Lower lobe of right lung (tissue), 2 donors: ENCODE data around the gene METTL25. TPM values are rescaled to one million over a fixed set of nuclear protein-coding genes. Genes with fewer than 3 reads are reported as not detected.

Experiments used
- ATAC-seq, 2 donors: fragments of 200-7000 bp; cut with Tn5 transposase; one replicate each; pipeline ENCODE4 v1.9.1; 2020 to 2022; ENCODE audit warnings: mild to moderate bottlenecking in 2 of 2, moderate library complexity in 2 of 2
- DNase-seq: peaks from one replicate; pipeline ENCODE4 v3.0.0-alpha.2; 2020
- H3K27ac ChIP-seq: fragments of 200-600 bp; one replicate; pipeline ENCODE4 v1.8.0; 2022
- H3K27me3 ChIP-seq: fragments of 200-600 bp; one replicate; pipeline ENCODE4 v1.8.0; 2022; ENCODE audit warnings: low read depth
- H3K36me3 ChIP-seq: fragments of 200-600 bp; one replicate; pipeline ENCODE4 v1.8.0; 2022; ENCODE audit warnings: mild to moderate bottlenecking
- H3K4me1 ChIP-seq: fragments of 200-600 bp; one replicate; pipeline ENCODE4 v1.8.0; 2022
- H3K4me3 ChIP-seq: fragments of 200-600 bp; one replicate; pipeline ENCODE4 v1.8.0; 2022; ENCODE audit warnings: mild to moderate bottlenecking
- H3K9me3 ChIP-seq: fragments of 200-600 bp; one replicate; pipeline ENCODE4 v1.8.0; 2022
- intact Hi-C: fragments of 100-400 bp; cut with DNase I; formaldehyde crosslinking; loops from one replicate; pipeline ENCODE4 v1.11.0; 2022
- total RNA-seq: library from RNA; stranded (reverse); fragmentation: NEBNext Ultra II Directional; extraction: Animal tissue kit (Norgen Biotek cat#: 25700); gene quantifications from one replicate; pipeline ENCODE4 v1.2.1, GENCODE V29; 2021
- TF ChIP-seq, protein P1 (sequence below): fragments of 200-600 bp; IDR thresholded peaks from one replicate; pipeline ENCODE4 v1.8.0; 2022; ENCODE audit warnings: antibody characterized with exemption, mild to moderate bottlenecking
- donor health status: DM: no; HTN: yes; CAD: no; lungs with severe emphysema.

Gene METTL25
- total RNA-seq, 1 donor from 2014 or later: 15.7 TPM

GRCh38 chr12:82327861-82328260 is 30.5 kb upstream of the METTL25 start:
- Histone ChIP-seq H3K27me3 (no peaks in the 10 kb centered on the region), H3K4me1 (no peaks in the 10 kb centered on the region), H3K4me3 (no peak overlapping the region), H3K36me3 (no peaks in the 10 kb centered on the region), H3K27ac (no peak overlapping the region), H3K9me3 (no peaks in the 10 kb centered on the region)
- DNase-seq (no peak), ATAC-seq (no peak)
- TF ChIP-seq, protein P1, sequence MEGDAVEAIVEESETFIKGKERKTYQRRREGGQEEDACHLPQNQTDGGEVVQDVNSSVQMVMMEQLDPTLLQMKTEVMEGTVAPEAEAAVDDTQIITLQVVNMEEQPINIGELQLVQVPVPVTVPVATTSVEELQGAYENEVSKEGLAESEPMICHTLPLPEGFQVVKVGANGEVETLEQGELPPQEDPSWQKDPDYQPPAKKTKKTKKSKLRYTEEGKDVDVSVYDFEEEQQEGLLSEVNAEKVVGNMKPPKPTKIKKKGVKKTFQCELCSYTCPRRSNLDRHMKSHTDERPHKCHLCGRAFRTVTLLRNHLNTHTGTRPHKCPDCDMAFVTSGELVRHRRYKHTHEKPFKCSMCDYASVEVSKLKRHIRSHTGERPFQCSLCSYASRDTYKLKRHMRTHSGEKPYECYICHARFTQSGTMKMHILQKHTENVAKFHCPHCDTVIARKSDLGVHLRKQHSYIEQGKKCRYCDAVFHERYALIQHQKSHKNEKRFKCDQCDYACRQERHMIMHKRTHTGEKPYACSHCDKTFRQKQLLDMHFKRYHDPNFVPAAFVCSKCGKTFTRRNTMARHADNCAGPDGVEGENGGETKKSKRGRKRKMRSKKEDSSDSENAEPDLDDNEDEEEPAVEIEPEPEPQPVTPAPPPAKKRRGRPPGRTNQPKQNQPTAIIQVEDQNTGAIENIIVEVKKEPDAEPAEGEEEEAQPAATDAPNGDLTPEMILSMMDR: no peak
- intact Hi-C loops: loop anchor here (10.0 kb wide), 1 partner anchor 683 kb away; no protein-coding TSS in a partner anchor

- TF ChIP-seq, protein P1: no peak
- intact Hi-C loops: loop anchor here (10.0 kb wide), 1 partner anchor 685 kb away; no protein-coding TSS in a partner anchor
- Histone ChIP-seq H3K27me3 (no peaks in the 10 kb centered on the region), H3K27ac (no peak overlapping the region), H3K9me3 (no peaks in the 10 kb centered on the region), H3K36me3 (no peaks in the 10 kb centered on the region), H3K4me1 (no peaks in the 10 kb centered on the region), H3K4me3 (no peak overlapping the region)
- DNase-seq (no peak), ATAC-seq (no peak)
Measured at GRCh38 chr12:82329508-82329907, 28.8 kb upstream of the METTL25 start.

DNA sequence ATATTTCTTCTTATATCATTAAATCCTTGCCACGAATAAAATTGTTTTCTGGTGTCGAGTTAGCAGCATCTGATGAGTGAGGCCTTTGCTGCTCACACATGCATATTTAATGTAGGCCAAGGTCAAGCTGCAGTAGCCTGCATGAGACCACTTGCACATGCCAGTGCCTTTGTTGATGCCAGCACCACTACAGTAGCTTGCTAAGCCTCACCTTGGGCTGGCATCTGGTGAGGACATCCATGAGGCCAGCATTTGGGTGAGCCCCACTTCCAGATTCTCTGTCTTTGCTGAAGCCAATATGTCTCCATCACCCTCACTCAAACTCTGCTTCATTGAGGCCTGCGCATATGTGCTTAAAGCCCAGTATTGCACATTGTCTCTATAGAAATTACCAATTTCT is 8.2 kb upstream of the METTL25 start:
- Histone ChIP-seq H3K27ac (no peak overlapping the region), H3K9me3 (no peaks in the 10 kb centered on the region), H3K4me1 (no peaks in the 10 kb centered on the region), H3K4me3 (no peak overlapping the region), H3K36me3 (peaks cover 71% of the 10 kb centered on the region), H3K27me3 (no peaks in the 10 kb centered on the region)
- intact Hi-C loops: no loop called here
- DNase-seq: no peak
- no peak for ATAC-seq
- TF ChIP-seq, protein P1: no peak

- DNase-seq: no peak
- Histone ChIP-seq H3K27ac (no peak overlapping the region), H3K4me3 (no peak overlapping the region), H3K9me3 (no peaks in the 10 kb centered on the region), H3K27me3 (no peaks in the 10 kb centered on the region), H3K36me3 (peaks cover 83% of the 10 kb centered on the region), H3K4me1 (peaks cover 3% of the 10 kb centered on the region)
- intact Hi-C loops: no loop called here
- no peak for ATAC-seq
- TF ChIP-seq, protein P1: no peak
Measured at GRCh38 chr12:82351390-82351789, 6.9 kb upstream of the METTL25 start.

- DNase-seq: no peak
- H3K27ac ChIP-seq: peak overlapping the region; percentile 96
- H3K9me3 ChIP-seq: no peaks in the 10 kb centered on the region
- H3K4me3 ChIP-seq: peak overlapping the region; percentile 85
- no peaks in the 10 kb centered on the region for H3K27me3 ChIP-seq
- no peak for ATAC-seq
- intact Hi-C loops: no loop called here
- peaks cover 27% of the 10 kb centered on the region for H3K4me1 ChIP-seq
- TF ChIP-seq, protein P1: no peak
- H3K36me3 ChIP-seq: peaks cover 46% of the 10 kb centered on the region
Measured at GRCh38 chr12:82357340-82357739, 989 bp upstream of the METTL25 start.

DNA sequence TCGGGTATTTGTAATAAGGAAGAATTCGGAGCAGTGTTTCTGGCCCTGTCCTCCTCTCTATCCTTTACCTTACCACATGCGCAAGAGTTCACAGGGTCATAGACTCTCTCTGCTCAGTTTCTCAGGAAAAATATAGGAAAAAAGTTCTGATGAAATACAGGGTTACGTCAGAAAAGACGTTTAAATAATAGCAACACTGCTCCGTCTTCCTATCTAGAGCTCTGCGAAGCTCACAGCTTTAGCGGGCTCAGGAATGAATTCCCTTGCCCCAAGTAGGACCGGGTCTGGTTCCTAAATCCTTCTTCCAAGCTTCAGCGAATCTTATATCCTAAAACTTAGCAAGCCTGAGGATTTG is 507 bp upstream of the METTL25 start:
- Histone ChIP-seq H3K27me3 (no peaks in the 10 kb centered on the region), H3K36me3 (peaks cover 41% of the 10 kb centered on the region), H3K4me1 (peaks cover 27% of the 10 kb centered on the region), H3K27ac (peak overlapping the region; percentile 96), H3K9me3 (no peaks in the 10 kb centered on the region), H3K4me3 (peak overlapping the region; percentile 85)
- intact Hi-C loops: no loop called here
- DNase-seq (no peak), ATAC-seq (no peak)
- TF ChIP-seq, protein P1: no peak
